Measurements from ENCODE around the gene CCDC149.

CCDC149 gene

DNA sequence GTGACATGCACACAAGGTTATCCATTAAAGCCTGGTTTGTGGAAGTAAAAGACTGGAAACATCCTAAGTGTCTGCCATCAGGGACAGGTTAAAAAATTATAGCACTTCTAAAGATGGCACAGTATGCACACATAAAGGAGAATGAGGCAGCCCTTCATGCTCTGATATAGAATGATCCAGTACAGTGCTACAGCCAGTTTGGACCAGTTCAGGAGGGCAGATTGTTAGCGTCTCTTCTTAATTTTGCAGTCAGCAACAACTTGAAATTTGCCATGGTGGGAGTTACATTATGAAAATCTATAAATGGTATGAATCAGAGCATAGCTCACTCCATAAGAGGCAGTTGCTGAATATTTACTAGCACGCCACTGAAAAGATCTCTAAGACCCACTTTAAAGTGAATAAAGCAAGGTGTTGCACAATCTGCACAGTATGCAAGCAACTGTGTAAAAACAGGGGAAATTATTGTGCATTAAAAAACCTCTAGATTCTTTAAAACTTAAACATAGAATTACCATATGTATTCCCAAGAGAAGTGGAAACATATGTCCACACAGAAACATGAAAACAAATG is 137.7 kb downstream of the CCDC149 start:
- DNase-seq: no peak

- no peak for DNase-seq
Observed at GRCh38 chr4:24774452-24774851, 138.4 kb downstream of the CCDC149 start.

GRCh38 chr4:24772952-24773351 is 139.9 kb downstream of the CCDC149 start:
- no peak for DNase-seq

GRCh38 chr4:24772061-24772705 is 140.7 kb downstream of the CCDC149 start:
- no peak for DNase-seq

DNA sequence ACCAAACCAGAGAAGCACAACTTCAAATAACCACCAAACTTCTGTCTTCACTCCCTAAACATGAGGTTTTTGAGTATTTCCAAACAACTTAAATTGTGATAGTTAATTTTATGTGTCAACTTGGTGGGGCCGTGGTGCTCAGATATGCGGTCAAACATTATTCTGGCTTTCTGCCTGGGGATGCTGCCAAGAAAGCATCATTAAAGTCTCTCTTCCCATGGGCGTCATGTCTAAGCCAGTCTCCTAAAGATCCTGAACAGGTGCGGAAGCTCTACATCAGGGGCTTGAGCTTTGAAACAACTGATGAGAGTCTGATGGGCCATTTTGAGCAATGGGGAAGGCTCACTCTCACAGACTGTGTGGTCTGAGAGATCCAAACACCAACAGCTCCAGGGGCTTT is 141.6 kb downstream of the CCDC149 start:
- DNase-seq: no peak

- no peak for DNase-seq
Observed at GRCh38 chr4:24770667-24771066, 142.2 kb downstream of the CCDC149 start.

GRCh38 chr4:24770032-24770584 is 142.7 kb downstream of the CCDC149 start:
- DNase-seq: no peak

GRCh38 chr4:24769571-24769970 is 143.3 kb downstream of the CCDC149 start:
- no peak for DNase-seq

DNA sequence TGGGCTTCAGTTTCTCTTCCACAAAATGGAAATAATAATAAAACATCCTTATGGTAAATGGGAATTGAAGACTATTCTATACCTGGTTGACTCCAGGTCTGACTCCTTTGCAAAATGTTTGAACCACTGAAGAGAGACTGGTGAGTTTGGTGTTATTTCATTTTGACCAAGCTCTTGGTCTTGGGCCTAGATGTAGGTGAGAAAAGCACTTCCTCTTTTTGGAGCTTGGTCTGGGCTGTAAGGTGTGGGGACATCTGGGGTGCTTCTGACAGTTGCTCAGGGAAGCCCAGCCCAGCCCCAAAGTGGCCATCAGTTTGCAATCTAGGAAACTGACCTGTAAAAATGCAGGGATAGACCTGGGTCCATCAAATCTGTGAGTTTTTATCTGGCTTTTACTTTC is 144.2 kb downstream of the CCDC149 start:
- no peak for DNase-seq

- DNase-seq: no peak
Observed at GRCh38 chr4:24768006-24768405, 144.8 kb downstream of the CCDC149 start.

DNA sequence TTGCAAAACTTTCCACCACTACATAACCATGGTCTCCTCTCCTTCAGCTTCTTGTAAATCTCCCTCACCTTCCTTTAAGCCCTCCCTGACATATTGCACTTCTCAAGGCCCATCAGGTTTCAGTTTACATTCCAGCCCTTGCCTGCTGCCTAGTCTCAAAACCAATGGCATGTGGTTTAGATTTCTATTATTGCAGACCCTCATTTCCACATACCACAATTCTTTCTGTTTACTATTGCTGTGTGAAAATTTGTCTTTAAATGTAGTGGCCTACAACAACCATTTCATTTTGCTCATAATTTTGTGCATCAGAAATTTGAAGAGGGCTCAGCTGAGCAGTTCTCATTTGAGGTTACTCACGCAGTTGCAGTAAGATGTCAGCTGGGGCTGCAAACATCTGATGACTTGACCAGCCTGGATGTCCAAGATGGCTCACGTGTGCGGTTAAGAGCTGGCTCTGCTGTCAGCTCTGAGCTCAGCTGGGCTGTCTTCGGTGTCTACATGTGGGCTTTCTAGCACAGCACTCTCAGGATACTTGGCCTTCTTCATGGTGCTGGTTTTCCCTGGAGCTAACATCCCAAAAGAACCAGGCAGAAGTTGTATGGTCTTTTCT is 147.4 kb downstream of the CCDC149 start:
- no peak for DNase-seq

DNA sequence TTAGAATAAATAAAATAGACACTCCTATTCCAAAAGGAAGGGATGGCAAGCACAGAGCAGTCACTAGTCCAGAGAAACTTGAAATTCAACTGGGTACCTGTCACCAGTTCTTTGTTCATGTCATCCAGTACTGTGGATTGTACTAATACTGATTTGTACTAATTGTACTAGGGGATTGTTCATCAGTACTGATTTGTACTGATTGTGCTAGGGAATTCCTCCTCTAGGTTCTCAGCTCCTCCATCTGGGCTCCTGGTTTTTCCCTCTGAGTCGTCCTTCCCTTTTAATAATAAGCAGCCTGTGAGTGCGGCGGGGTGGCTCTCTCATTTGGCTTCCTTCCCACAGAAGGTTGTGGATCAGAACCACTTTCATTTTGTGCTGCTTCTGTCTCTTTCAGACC is 148.5 kb downstream of the CCDC149 start:
- no peak for DNase-seq

GRCh38 chr4:24763631-24764297 is 149.1 kb downstream of the CCDC149 start:
- no peak for DNase-seq

Measured in right kidney (tissue), 1 donor.